GM18508 (cell line): ENCODE results near the gene SLC35G1.

Experiments
- ATAC-seq: cut with Tn5 transposase; IDR thresholded peaks from one replicate; pipeline ENCODE4 v1.9.1; 2021; ENCODE audit warnings: moderate number of reproducible peaks; ENCODE audit not compliant: insufficient read depth, unreplicated experiment

Gene SLC35G1

GRCh38 chr10:93875032-93875358 is 18.8 kb upstream of the SLC35G1 start:
- ATAC-seq = no peak

GRCh38 chr10:93876381-93876780 is 17.4 kb upstream of the SLC35G1 start:
- no peak for ATAC-seq

DNA sequence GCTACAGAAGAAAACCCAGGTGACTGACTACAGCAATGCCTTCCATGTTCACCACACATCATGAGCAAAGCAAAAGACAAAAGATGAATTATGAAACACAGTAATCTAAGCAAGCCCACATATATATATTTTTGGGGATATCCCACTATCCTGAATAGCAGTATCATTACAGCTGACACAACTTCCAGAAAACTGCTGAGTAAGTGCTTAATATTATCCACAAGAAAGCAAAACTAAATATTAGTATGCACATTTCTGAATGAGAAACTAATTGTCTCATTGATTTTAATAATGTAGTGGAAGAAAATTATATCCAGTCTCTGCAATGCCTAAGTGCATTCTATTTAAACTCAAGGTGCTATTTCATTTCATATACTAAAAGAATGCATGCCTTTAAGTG is 14.5 kb upstream of the SLC35G1 start:
- ATAC-seq = no peak

- ATAC-seq = no peak
Measured at GRCh38 chr10:93894516-93895378, 969 bp downstream of the SLC35G1 start.

- ATAC-seq = no peak
Measured at GRCh38 chr10:93897070-93897780, 3.4 kb downstream of the SLC35G1 start.

- ATAC-seq = no peak
Measured at GRCh38 chr10:93899109-93899508, 5.3 kb downstream of the SLC35G1 start.

DNA sequence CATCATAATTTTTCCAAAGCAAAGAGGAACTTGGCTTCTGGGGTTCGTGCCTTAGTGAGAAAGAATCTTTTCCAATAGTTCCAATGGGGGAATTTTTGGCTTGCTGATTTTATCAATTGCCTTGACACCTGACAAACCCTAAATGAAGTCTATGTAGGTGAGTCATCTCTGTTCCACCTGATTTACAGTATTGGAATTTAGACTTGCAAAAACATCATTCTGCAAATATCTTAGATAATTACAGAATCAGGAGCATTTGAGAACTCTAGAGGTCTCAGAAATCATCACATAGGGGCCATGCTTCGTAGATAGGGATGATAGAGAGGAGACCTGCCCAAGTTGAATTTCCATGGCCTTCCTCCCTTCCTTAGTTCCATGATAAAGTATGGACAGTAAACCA is 9.3 kb downstream of the SLC35G1 start:
- ATAC-seq = no peak

DNA sequence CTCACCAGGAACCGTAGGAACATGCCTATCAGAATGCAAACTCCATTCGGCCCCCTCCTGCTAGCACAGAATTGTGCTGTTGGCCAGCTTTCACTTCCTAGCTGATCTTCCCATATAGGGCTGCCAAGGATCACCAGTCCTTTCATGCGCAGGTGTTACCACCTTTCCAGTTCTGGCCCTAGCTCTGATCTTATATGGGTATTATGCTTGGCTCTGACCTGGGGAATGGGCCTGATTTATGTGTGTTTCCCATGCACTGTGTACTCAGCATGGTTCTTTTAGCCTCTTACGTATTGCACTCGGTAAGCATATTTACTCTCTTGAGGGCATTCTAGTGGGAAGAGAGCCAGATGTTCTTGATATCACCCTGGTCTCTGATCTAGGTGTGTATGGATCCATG is 11.1 kb downstream of the SLC35G1 start:
- no peak for ATAC-seq

DNA sequence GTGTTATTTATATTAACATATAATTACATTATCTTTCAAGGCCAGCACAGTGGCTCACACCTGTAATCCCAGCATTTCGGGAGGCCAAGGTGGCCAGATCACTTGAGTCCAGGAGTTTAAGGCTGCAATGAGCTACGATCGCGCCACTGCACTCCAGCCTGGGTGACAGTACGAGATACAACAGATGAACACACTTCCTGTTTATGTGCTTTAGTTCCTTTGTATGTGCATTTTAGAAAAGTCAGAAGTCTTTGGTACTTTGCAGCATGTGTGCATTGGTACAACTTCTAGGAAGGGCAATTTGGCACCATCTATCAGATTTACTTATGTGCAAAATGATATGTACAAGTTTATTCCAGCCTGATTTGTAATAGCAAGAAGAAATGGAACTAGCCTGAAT is 13.3 kb downstream of the SLC35G1 start:
- ATAC-seq = no peak

- no peak for ATAC-seq
Measured at GRCh38 chr10:93911866-93912265, 18.1 kb downstream of the SLC35G1 start.

- no peak for ATAC-seq
Measured at GRCh38 chr10:93912444-93912843, 18.7 kb downstream of the SLC35G1 start.

GRCh38 chr10:93913706-93914105 is 19.9 kb downstream of the SLC35G1 start:
- no peak for ATAC-seq

DNA sequence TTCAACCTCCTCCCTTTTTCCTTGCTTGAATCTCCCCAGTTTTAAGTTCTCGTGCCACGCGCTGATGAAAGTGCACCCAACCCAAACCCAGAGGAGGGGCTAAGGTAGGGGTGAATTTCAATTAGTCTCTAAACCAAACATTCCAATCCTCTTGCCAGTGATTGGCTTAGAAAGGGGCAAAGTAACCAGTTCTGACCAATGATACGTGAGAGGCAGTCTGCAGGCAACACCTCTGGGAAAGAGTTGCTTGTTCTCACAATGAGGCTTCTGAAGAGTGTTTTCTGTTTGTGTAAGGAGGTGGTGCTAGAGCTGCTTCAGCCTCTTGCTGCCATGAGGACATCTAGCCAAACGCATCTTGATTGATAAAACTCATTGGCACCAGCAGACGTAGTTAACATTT is 21.8 kb downstream of the SLC35G1 start:
- ATAC-seq = no peak

GRCh38 chr10:93916257-93917063 is 22.7 kb downstream of the SLC35G1 start:
- no peak for ATAC-seq

GRCh38 chr10:93917064-93917391 is 23.2 kb downstream of the SLC35G1 start:
- no peak for ATAC-seq

- ATAC-seq = no peak
Measured at GRCh38 chr10:93917821-93918220, 24.0 kb downstream of the SLC35G1 start.

GRCh38 chr10:93921338-93921737 is 27.6 kb downstream of the SLC35G1 start:
- no peak for ATAC-seq

DNA sequence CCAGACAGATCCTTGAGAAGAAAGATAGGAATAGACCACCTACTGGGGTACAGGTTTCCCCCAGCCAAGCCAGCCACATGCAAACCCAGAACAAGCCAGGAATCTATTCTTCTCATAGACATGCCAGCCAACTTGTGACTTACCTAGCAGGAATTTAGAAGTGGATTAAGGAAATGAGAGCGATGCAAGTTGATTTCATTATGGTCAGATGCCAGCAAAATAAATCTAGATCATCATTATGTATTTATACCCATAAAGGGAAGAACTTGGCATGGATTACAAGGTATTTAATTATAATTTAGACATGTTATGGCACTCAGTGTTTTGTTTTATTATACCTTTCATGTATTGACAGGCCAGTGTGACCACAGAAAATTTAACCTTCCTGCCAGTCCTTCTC is 32.8 kb downstream of the SLC35G1 start:
- no peak for ATAC-seq

DNA sequence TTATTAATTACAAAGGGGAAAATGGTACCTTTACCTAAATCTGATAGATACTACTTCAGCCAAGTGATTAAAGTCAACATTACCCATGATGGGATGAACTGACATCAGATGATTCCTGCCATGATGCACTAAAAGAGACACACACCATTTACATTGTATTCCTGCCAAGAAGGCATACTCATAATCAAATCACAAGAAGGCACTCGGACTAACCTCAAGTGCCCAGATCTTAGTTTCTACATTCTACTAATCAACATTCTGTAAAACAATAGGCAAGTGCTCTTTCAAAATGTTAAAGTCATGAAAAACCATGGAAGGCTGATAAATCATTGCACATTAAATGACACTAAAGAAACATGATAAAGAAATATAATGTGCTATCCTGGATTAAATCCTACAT is 44.4 kb downstream of the SLC35G1 start:
- no peak for ATAC-seq

DNA sequence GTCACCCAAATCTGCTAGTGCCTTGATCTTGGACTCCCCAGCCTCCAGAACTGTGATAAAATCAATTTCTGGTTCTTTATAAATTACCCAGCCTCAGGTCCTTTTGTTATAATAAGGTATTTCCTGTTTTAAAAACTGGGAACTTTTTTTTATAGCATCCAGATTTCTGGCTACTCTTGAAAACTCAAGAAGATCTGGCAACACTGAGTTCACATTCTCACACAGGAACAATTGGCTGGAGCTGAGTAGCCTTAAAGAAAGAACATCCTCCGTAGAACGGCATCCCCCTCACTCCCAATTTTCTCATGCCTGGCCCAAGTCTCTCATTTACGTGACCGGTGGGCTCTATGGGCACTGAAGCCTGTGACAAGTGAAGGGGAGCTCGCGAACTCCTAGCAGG is 47.1 kb downstream of the SLC35G1 start:
- ATAC-seq = no peak

GRCh38 chr10:93941606-93942005 is 47.8 kb downstream of the SLC35G1 start:
- no peak for ATAC-seq
